Testis (tissue), 3 donors: ENCODE measurements around the gene CCDC60. TPM values are rescaled to one million over a fixed set of nuclear protein-coding genes. Genes with fewer than 3 reads are reported as not detected.

Experiments
- DNase-seq: peaks from one replicate; pipeline ENCODE4 v3.0.0-alpha.2; 2019
- H3K27ac ChIP-seq, 2 donors: fragments of 200-600 bp; sonication (generic); one replicate each; pipeline ENCODE4 v1.5.1; 2019
- H3K27me3 ChIP-seq: fragments of 200-600 bp; sonication (generic); one replicate; pipeline ENCODE4 v1.5.1; 2019
- H3K36me3 ChIP-seq: fragments of 200-600 bp; sonication (generic); one replicate; pipeline ENCODE4 v1.5.1; 2017; ENCODE audit warnings: low read depth; ENCODE audit errors: missing control alignments
- H3K4me1 ChIP-seq: fragments of 200-600 bp; sonication (generic); one replicate; pipeline ENCODE4 v1.5.1; 2019
- H3K4me3 ChIP-seq, 2 donors: fragments of 200-600 bp; sonication (generic); one replicate each; pipeline ENCODE4 v1.5.1; 2017 to 2019
- H3K9me3 ChIP-seq: fragments of 200-600 bp; sonication (generic); one replicate; pipeline ENCODE4 v1.5.1; 2017
- POLR2A ChIP-seq: fragments of 450-650 bp; IDR thresholded peaks from one replicate; pipeline ENCODE4 v1.6.1; 2017; ENCODE audit warnings: antibody characterized with exemption, mild to moderate bottlenecking, moderate library complexity
- WGBS, 2 donors: methylation state at CpG; one replicate each; pipeline ENCODE4 v1.1.5; 2018; 5-methylcytosine and 5-hydroxymethylcytosine counted together
- intact Hi-C: fragments of 100-400 bp; cut with DNase I; formaldehyde crosslinking; loops from one replicate; pipeline ENCODE4 v1.15.1; 2023; ENCODE audit warnings: low total_unique reads
- polyA plus RNA-seq: library from polyadenylated mRNA; stranded (reverse); fragments of 350-450 nt; fragmentation: Illumina TruSeq; extraction: RNeasy Lipid Tissue Mini Kit (QIAGEN cat#74804); gene quantifications from one replicate; pipeline ENCODE4 v1.2.3, GENCODE V29; 2014; ENCODE audit warnings: low read depth, low replicate concordance; ENCODE audit not compliant: insufficient read depth
- total RNA-seq, 2 donors: library from RNA; depleted of rRNA; stranded (reverse); fragments of >200 nt; gene quantifications; one replicate each; pipeline ENCODE4 v1.2.3, GENCODE V29; 2016
- TF ChIP-seq, protein P1 (sequence below), 3 experiments: fragments of 450-650 bp in 2 of 3; fragments of 200-600 bp in 1 of 3; sonication (generic) in 1 of 3; IDR thresholded peaks; one replicate each; pipeline ENCODE4 v1.5.1; 2016 to 2019; ENCODE audit warnings: antibody characterized with exemption in 3 of 3, mild to moderate bottlenecking in 2 of 3, moderate library complexity in 1 of 3

CCDC60 gene
- total and polyA plus RNA-seq, 3 donors from 2014 or later, result 5.7 to 35.6 (median 11.4) TPM

DNA sequence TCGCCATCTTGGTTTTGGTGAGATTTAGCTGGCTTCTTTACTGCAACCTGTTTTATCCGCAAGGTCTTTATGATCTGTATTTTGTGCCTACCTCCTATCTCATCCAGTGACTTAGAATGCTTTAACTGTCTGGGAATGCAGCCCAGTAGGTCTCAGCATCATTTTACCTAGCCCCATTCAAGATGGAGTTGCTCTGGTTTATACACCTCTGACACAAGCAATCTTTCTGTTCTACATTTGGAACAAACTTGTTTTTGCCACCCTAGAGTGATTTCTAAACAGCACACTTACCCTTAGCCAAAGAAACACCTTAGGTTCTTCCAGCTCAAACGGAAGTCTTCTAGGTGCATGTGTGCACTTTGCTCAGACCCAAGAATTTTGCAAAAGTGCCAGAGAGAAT, 122.3 kb downstream of the CCDC60 start:
- Histone ChIP-seq H3K4me3 (no peak overlapping the region), H3K27me3 (no peaks in the 10 kb centered on the region), H3K9me3 (no peaks in the 10 kb centered on the region), H3K27ac (no peak overlapping the region), H3K36me3 (no peaks in the 10 kb centered on the region), H3K4me1 (no peaks in the 10 kb centered on the region)
- DNase-seq, result no peak
- no peak for TF ChIP-seq POLR2A
- TF ChIP-seq, protein P1, sequence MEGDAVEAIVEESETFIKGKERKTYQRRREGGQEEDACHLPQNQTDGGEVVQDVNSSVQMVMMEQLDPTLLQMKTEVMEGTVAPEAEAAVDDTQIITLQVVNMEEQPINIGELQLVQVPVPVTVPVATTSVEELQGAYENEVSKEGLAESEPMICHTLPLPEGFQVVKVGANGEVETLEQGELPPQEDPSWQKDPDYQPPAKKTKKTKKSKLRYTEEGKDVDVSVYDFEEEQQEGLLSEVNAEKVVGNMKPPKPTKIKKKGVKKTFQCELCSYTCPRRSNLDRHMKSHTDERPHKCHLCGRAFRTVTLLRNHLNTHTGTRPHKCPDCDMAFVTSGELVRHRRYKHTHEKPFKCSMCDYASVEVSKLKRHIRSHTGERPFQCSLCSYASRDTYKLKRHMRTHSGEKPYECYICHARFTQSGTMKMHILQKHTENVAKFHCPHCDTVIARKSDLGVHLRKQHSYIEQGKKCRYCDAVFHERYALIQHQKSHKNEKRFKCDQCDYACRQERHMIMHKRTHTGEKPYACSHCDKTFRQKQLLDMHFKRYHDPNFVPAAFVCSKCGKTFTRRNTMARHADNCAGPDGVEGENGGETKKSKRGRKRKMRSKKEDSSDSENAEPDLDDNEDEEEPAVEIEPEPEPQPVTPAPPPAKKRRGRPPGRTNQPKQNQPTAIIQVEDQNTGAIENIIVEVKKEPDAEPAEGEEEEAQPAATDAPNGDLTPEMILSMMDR (IDR thresholded peaks at IDR 0.05), result no peak
- 82 to 89% methylated on average over 3 of the region's 3 CpGs for WGBS, 2 donors
- intact Hi-C loops, result no loop called here

DNA sequence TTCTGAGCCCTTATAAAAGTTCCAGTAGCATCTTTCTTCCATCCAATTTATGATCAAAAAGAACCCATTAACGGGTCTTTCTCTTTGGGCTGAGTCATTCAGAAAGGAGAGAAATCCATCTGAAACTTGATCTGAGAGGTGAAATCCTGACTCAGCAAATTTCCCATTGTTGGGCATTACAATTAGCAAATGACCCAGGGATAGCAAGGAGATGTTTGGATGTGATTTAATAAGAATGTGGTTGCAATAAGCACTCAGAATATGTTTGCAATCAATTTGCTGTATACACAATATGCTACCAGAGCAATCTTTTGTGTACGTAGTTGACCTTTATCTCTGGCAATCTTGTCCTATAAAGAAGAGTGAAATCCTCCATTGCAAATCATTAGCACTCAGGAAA, 122.7 kb downstream of the CCDC60 start:
- no peaks in the 10 kb centered on the region for H3K4me1 ChIP-seq
- TF ChIP-seq, protein P1 (IDR thresholded peaks at IDR 0.05), result no peak
- TF ChIP-seq POLR2A, result no peak
- no peak for DNase-seq
- H3K9me3 ChIP-seq, result no peaks in the 10 kb centered on the region
- no peaks in the 10 kb centered on the region for H3K27me3 ChIP-seq
- no peak overlapping the region for H3K4me3 ChIP-seq
- WGBS, 2 donors, result 79% methylated on average over 2 of the region's 2 CpGs
- H3K27ac ChIP-seq, result no peak overlapping the region
- no peaks in the 10 kb centered on the region for H3K36me3 ChIP-seq
- intact Hi-C loops, result no loop called here

DNA sequence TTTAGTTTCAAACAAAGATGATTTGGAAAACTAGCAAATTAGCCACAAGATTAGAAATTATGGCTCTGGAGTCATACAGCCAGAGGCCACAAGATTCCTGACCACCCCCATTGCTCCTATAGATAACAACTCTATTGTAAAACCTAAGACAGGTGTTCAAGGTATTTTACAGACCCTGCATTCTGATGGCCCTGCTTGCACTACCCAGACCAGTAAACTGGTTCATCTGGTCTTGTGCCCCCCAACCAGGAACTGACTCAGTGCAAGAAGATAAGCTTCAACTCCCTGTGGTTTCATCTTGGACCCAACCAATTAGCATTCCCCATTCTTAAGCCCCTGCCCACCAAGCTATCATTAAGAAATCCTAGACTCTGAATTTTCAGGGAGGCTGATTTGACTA, 125.0 kb downstream of the CCDC60 start:
- Histone ChIP-seq H3K27ac (no peak overlapping the region), H3K27me3 (no peaks in the 10 kb centered on the region), H3K36me3 (no peaks in the 10 kb centered on the region), H3K4me3 (no peak overlapping the region), H3K4me1 (no peaks in the 10 kb centered on the region), H3K9me3 (no peaks in the 10 kb centered on the region)
- no peak for DNase-seq
- no peak for TF ChIP-seq POLR2A
- intact Hi-C loops, result no loop called here

DNA sequence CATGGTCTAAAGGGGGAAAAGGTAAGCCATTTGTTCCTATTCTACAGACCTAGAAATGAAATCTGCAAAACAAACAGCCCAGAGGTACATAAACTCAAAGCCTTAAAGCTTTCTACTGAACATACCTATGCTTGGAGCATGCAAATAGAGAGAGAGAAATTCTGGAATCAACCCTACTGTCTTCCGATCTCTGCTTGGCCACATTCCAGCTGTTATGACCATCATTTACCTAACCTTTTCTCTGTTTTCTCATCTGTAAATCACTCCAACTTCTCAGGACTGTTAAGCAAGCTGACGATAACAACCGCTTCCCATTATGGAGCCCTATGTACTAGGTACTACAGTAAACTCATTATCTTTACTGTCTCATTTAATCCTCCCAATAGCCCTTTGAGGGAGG, 126.3 kb downstream of the CCDC60 start:
- H3K27ac ChIP-seq, result no peak overlapping the region
- intact Hi-C loops, result no loop called here
- WGBS, 2 donors, result 56 to 60% methylated on average over 3 of the region's 3 CpGs
- DNase-seq, result no peak
- no peaks in the 10 kb centered on the region for H3K27me3 ChIP-seq
- H3K9me3 ChIP-seq, result no peaks in the 10 kb centered on the region
- no peak overlapping the region for H3K4me3 ChIP-seq
- no peaks in the 10 kb centered on the region for H3K36me3 ChIP-seq
- TF ChIP-seq, protein P1 (IDR thresholded peaks at IDR 0.05), result no peak
- TF ChIP-seq POLR2A, result no peak
- H3K4me1 ChIP-seq, result no peaks in the 10 kb centered on the region

DNA sequence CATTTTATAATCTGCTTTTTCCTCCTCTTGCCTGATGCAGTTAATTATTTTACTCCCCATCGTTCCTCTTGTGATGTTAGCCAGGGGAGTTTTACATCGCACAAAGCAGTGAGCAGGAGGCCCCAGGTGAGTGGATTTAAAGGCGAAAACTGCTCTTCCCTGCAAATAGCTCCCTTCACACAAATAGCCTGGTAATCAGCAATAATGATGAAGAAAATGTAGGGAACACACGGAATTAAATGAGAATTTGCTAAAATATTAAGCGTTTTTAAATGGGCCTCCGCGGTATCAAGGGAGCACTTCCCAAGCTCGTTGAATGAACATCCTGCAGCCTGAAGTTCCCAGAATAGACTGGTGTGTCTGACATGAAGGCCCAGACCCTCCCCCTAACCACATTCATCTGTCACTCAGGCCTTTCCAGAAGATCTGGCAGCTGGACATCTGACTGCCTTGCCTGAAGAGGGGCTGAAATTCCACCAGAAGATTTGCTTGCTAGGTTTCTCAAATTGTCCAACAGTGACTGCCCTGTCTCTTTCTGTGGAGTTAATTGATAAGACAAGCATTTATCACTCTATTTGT, 127.2 kb downstream of the CCDC60 start:
- Histone ChIP-seq H3K27me3 (no peaks in the 10 kb centered on the region), H3K36me3 (no peaks in the 10 kb centered on the region), H3K4me1 (no peaks in the 10 kb centered on the region), H3K4me3 (no peak overlapping the region), H3K9me3 (no peaks in the 10 kb centered on the region), H3K27ac (no peak overlapping the region)
- WGBS, 2 donors, result 72 to 74% methylated on average over 8 of the region's 8 CpGs
- DNase-seq, result no peak
- intact Hi-C loops, result no loop called here
- TF ChIP-seq, protein P1 (IDR thresholded peaks at IDR 0.05), result no peak
- TF ChIP-seq POLR2A, result no peak
